HG03354 (cell line): Measurements from ENCODE around the gene RAET1E.
"Not testable (repeated sequence)": the region's sequence is repeated elsewhere in the genome, so short reads cannot be mapped to it uniquely, and the experiment has no call there.

Experiments
- ATAC-seq: cut with Tn5 transposase; IDR thresholded peaks from one replicate; pipeline ENCODE4 v1.9.1; 2021; ENCODE audit warnings: mild to moderate bottlenecking; ENCODE audit not compliant: unreplicated experiment, poor library complexity, severe bottlenecking

RAET1E gene

GRCh38 chr6:149913085-149913484 lies 15.2 kb upstream of the RAET1E start:
- ATAC-seq, result no peak

- not testable (repeated sequence) for ATAC-seq
Measured at GRCh38 chr6:149912680-149913079, 14.8 kb upstream of the RAET1E start.

DNA sequence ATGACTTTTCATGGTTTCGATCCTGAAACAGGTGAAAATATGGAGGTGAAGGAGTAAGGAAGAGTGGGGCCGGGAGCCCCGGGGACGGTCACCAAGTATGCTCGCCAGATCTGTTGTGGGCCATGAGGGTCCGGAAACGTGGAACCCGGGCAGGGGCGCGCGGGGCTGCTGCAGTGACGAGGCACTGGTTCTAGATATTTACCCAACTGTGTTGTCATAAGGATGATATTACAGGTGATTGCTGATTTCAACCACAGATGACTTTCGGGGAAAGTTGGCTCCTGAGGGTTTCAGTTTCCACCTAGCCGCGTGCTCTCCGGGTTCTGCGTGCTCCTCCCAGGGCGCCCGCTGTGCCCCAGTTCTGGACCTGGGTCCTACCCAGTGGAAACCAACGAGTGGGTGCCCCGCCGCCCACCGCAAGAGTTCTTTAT lies 12.8 kb upstream of the RAET1E start:
- ATAC-seq, result no peak

DNA sequence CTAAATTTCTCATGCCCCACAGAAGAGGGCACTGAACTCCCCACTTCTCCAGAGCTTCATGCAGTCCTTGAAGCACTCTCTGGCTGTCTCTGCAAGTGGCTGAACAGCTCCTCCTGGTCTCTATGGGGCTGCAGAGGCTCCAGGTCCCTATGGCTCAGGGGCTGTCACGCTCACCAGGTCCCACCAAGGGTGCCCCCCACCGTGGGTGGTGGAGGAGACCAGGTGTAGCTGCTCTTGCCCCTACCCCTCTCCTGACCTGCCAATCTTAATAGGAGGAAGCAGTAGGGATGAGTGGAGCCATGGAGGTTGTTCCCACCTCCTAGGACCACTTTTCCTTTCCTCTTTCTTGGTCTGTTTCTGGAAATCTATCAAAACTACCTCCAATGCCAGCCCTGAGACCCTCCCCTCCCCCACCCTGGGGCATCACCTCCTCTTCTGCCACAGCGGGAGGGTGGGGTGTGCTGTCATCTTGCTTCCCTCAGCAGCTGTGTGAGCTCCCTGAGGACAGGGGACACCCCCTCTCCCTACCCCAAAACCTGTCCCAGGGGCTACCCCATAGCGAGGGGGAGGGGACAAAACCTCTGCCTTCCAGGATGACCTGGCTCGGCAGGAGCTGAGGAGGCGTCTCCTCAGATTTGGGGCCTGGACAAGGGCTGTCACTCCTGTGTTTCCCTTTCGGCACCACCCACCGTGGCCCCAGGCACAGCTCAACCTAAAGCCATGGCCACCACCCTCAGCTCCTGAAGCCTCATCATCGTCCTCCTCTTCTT lies 12.0 kb upstream of the RAET1E start:
- no peak for ATAC-seq

- ATAC-seq, result not testable (repeated sequence)
Measured at GRCh38 chr6:149908480-149908879, 10.6 kb upstream of the RAET1E start.

DNA sequence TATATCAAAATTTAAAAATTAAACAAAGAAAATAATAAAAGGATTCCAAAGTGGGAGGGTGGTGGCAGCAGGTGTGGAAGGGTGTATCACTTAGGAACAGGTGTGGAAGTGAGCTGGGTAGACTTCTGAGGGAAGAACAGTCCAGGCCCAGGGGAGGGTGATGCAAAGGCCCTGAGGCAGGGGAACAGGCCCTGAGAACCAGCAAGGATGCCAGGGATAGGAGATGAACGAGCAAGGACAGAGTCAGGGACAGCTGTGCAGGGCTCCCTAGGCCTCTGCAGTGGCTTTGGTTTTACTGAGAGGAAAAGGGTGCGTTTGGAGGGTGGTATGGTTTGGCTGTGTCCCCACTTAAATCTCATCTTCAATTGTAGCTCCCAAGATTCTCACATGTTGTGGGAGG lies 9.4 kb upstream of the RAET1E start:
- ATAC-seq, result no peak

DNA sequence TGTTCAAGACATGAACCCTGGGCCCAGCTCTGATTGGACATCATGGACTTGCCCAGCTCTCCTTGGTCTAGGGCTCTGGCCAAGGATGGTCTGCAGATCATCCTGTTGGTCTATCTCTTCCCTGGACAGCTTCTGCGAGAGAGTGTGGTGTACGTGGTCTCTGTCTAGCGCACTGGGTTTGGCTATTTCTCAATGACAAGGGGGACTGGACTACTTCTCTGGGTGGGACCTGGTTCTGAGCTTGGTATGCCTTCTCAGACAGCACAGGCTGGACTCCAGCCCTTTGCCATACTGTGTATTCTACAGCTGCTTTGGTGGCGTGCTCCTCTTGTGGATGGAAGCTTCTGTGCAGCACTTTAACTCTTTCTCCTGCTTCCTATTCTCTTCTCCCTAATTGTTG lies 8.5 kb upstream of the RAET1E start:
- no peak for ATAC-seq

DNA sequence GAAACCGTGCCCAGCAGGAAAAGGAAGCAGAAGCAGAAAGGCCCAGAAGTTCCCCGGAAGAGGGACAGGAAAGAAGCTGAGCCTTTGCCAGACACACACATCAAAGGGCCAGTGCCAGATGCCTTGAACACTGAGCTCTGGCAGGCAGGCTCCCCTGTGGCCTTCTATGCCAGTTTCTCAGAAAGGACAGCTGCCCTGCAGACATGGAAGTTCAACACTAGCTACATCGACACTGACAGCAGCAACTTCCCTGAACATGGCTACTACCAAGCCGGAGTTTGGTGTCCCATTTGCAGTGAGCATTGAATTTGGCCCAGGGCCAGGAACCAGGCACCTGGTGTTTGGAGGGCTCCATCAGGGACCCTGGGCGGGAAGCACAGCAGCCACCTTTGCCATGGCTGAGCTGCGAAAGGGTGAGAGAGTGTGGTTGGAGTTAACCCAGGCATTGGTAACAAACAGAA lies 8.0 kb upstream of the RAET1E start:
- ATAC-seq, result no peak

DNA sequence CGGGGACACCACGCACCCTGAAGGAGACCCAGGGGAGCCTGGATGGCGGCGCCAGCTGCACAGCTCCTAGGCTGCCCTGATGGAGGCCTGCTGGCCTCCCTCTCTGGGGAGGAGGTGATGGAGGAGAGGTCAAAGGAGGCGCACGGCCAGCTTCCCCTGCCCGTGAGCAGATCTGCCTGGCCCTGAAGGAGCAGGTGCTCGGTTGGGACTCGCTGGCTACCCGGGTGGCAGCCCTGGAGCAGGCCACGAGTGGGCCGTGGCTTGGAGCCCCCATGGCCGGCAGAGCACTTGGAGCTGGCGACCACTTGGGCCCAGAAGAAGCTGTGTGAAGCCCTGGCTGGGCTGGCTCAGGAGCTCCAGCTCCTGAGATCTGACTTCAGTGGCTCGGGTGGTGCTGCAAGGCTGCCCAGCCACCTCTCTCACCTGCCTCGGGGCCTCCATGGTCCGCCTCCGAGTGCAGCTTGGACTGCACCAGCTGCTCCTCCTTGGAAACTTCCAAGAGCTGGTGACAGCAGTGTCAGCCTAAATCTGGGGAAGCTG lies 7.5 kb upstream of the RAET1E start:
- ATAC-seq, result no peak

GRCh38 chr6:149904661-149905370 lies 6.9 kb upstream of the RAET1E start:
- ATAC-seq, result no peak

DNA sequence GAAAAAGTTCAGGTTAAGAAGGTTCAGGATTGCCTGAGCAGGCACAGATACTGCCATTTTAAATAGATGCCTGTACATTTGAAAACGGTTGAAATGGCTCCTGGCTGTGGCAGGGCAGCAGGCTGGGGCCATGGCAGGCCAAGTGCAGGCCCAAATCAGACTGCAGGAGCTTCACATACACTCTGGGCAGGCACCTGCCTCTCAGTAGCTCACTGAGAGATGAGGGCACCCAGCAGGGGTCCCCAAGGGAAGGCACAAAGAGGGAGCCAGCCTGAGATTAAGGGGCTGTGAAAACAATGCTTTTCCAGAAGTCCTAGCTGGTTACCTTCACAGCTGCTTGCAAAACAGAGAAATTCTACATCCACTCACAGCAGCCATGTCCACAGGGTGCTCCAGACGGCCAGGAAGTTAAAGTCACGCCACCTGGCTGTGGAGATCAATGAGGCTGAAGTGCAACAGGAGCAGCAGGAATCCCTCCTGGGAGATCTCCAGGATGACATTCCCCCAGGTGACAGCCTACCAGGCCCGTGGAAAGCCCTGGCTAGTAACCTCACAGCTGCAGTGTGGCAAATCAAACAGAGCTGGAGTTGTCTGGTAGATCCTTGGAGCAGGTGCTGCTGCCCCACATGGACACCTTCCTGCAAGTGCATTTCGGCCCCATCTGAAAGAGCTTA lies 6.2 kb upstream of the RAET1E start:
- no peak for ATAC-seq

- ATAC-seq, result no peak
Measured at GRCh38 chr6:149901444-149902140, 3.7 kb upstream of the RAET1E start.

DNA sequence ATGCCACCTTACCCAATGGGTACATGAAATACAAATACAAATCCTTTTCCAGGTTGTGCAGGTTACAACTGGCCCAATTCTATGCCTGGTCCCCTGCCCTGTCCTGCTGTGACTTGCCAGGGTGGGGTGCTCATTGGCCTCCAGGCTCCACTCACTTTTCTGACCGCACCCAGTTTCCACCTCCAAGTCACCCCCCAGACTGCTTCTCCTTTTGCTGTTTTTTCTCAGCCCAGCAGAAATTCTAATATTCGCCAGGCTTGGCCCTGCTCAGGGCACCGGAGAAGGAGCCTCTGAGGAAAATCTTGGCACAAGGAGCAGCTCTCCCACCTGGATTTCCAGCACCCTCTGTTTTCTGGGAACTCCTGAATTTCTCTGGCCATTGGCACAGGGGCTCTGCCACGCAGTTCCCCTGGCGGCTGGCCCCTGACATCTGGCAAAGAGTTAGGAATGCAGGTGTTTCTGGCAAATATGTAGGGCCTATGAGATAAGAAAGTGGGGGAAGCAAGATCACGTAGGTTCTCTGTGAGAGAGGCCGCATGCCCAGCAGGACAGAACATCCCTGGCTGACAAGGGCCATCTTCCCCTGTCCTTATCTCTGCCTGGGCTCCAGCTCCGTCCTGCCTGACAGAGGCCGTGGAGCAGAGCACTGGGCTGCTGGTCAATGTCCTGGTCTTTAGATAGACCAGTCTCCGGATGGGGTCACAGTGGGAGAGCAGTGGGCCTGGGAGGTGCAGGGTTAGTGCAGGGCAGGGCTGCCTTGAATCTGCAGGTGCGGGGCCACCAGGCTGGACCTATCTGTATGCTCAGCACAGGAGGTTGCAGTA lies 2.9 kb upstream of the RAET1E start:
- no peak for ATAC-seq

GRCh38 chr6:149899926-149900619 lies 2.2 kb upstream of the RAET1E start:
- ATAC-seq, result no peak

DNA sequence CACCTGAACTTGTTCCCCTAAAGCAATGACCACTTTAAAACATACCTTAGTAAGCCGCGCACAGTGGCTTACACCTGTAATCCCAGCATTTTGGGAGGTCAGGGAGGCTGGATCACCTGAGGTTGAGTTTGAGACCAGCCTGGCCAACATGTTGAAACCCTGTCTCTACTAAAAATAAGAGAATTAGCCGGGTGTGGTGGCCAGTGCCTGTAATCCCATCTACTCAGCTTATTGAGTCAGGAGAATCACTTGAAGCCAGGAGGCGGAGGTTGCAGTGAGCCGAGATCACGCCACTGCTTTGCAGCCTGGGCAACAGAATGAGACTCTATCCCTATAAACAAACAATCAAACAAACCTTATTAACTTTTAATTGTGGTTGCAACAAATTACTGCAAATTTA lies 1.6 kb upstream of the RAET1E start:
- ATAC-seq, result no peak

DNA sequence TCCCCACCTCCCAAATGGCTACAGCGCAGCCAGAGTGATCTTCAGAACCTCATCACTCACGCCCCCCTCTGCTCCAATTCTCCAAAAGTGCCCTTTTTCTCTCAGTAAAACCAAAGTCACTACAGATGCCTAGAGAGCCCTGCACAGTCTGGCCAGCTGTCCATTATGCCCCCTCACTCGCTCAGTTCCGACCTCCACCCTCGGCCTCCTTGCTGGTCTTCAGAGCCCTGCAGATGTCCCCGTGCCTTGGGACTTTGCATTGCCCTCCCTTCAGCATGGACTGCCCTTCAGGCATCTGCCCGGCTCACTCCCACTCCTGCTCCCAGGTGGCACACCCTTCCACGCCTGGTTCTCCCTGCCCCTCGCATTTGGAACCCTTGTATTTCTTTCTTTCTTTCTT lies 1.1 kb upstream of the RAET1E start:
- ATAC-seq, result no peak

- ATAC-seq, result no peak
Measured at GRCh38 chr6:149897015-149897697, 757 bp downstream of the RAET1E start.

GRCh38 chr6:149896491-149896890 lies 1.4 kb downstream of the RAET1E start:
- ATAC-seq, result no peak
